H1 (cell line): ENCODE measurements around the gene FAM81B. TPM values are rescaled to one million over a fixed set of nuclear protein-coding genes. Genes with fewer than 3 reads are reported as not detected.

Experiments used
- CTCF ChIA-PET: fragments of 300-600 bp; sonication (Branson Sonifier 250); formaldehyde crosslinking; loops from one replicate; lab custom pipeline; 2021; ENCODE audit not compliant: partially characterized antibody; lab: Charles Lee
- POLR2A ChIA-PET: fragments of 300-600 bp; sonication (Branson Sonifier 250); formaldehyde crosslinking; loops from one replicate; lab custom pipeline; 2021; ENCODE audit warnings: inconsistent platforms; ENCODE audit not compliant: partially characterized antibody; lab: Charles Lee
- DNase-seq, 2 experiments: peaks; one replicate each; pipeline versions ENCODE4 v3.0.0 to v3.0.0-alpha.2; 2010 to 2022; ENCODE audit warnings: low spot score in 2 of 2, low read depth in 1 of 2, mixed read lengths in 1 of 2
- FAIRE-seq: peaks from 2 replicates; lab custom pipeline; 2011; peaks lifted over from hg19 to GRCh38; lab: Jason Lieb, UNC
- H2AFZ ChIP-seq: 2 replicates; pipeline ENCODE4 v1.8.1; 2012; ENCODE audit warnings: low read length, inconsistent platforms
- H2AK5ac ChIP-seq: 2 replicates; pipeline ENCODE4 v1.6.1; 2013; ENCODE audit warnings: low read depth, low read length
- H2BK120ac ChIP-seq: replicated peaks from 2 replicates; pipeline ENCODE3; 2013; ENCODE audit warnings: low read depth, low read length, inconsistent platforms
- H2BK12ac ChIP-seq: 2 replicates; pipeline ENCODE4 v1.6.1; 2013; ENCODE audit warnings: low read depth, low read length
- H2BK15ac ChIP-seq: 2 replicates; pipeline ENCODE4 v1.6.1; 2013; ENCODE audit warnings: low read length
- H2BK20ac ChIP-seq: 2 replicates; pipeline ENCODE4 v1.6.1; 2013; ENCODE audit warnings: low read length
- H2BK5ac ChIP-seq: 2 replicates; pipeline ENCODE4 v1.6.1; 2013; ENCODE audit warnings: low read depth, low read length
- H3K14ac ChIP-seq: 2 replicates; pipeline ENCODE4 v1.6.1; 2013; ENCODE audit warnings: inconsistent platforms; ENCODE audit not compliant: insufficient read length
- H3K18ac ChIP-seq: 2 replicates; pipeline ENCODE4 v1.6.1; 2013; ENCODE audit warnings: low read length; ENCODE audit errors: extremely low read depth
- H3K23ac ChIP-seq: 2 replicates; pipeline ENCODE4 v1.6.1; 2013; ENCODE audit warnings: inconsistent platforms; ENCODE audit not compliant: insufficient read length
- H3K23me2 ChIP-seq: 2 replicates; pipeline ENCODE4 v1.6.1; 2013; ENCODE audit warnings: low read depth, low read length
- H3K27ac ChIP-seq: 2 replicates; pipeline ENCODE4 v1.6.1; 2011; ENCODE audit warnings: low read depth, low read length, inconsistent platforms
- H3K27me3 ChIP-seq, 4 experiments: replicated peaks in 1 of 4; 1 replicate in 1 of 4; 2 replicates in 3 of 4; pipeline versions ENCODE4 v1.6.1 to v1.8.1; 2011 to 2013; ENCODE audit warnings: low read length in 3 of 4, mild to moderate bottlenecking in 3 of 4, inconsistent platforms in 2 of 4, mixed read lengths in 2 of 4, moderate library complexity in 1 of 4; ENCODE audit not compliant: control insufficient read depth in 3 of 4, insufficient read depth in 3 of 4; ENCODE audit errors: extremely low read depth in 1 of 4
- H3K36me3 ChIP-seq, 4 experiments: 2 replicates each; pipeline versions ENCODE4 v1.6.1 to v1.8.1; 2011 to 2013; ENCODE audit warnings: mild to moderate bottlenecking in 4 of 4, low read length in 3 of 4, moderate library complexity in 2 of 4, control low read depth in 1 of 4, inconsistent platforms in 1 of 4; ENCODE audit not compliant: insufficient read depth in 4 of 4, control insufficient read depth in 2 of 4
- H3K4ac ChIP-seq: replicated peaks from 2 replicates; pipeline ENCODE3; 2013; ENCODE audit warnings: low read length, low read depth, mixed read lengths, inconsistent platforms; ENCODE audit not compliant: insufficient read length
- H3K4me1 ChIP-seq, 4 experiments: replicated peaks in 1 of 4; 1 replicate in 1 of 4; 2 replicates in 3 of 4; pipeline versions ENCODE4 v1.6.1 to v1.8.1; 2011 to 2013; ENCODE audit warnings: low read length in 3 of 4, inconsistent platforms in 2 of 4, mixed read lengths in 1 of 4; ENCODE audit not compliant: insufficient read depth in 4 of 4, control insufficient read depth in 3 of 4
- H3K4me2 ChIP-seq, 2 experiments: 2 replicates each; pipeline versions ENCODE4 v1.6.1 to v1.8.1; 2011 to 2013; ENCODE audit warnings: low read depth in 2 of 2, low read length in 2 of 2, control low read depth in 1 of 2, inconsistent platforms in 1 of 2, mild to moderate bottlenecking in 1 of 2; ENCODE audit not compliant: insufficient read depth in 1 of 2
- H3K4me3 ChIP-seq, 4 experiments: fragments of 200-600, 300-600 bp in 1 of 4; sonication (generic), shearing (Covaris generic), sonication (Bioruptor Twin) in 1 of 4; 2 replicates each; pipeline versions ENCODE4 v1.5.1 to v1.8.1; 2011 to 2016; ENCODE audit warnings: low read length in 4 of 4, low read depth in 3 of 4, control low read depth in 2 of 4, inconsistent platforms in 2 of 4, mild to moderate bottlenecking in 2 of 4, mixed read lengths in 1 of 4, moderate library complexity in 1 of 4; ENCODE audit not compliant: insufficient read depth in 2 of 4; ENCODE audit errors: extremely low read depth in 1 of 4
- H3K56ac ChIP-seq: replicated peaks from 2 replicates; pipeline ENCODE3; 2013; ENCODE audit warnings: low read depth, mild to moderate bottlenecking, mixed read lengths, low read length, inconsistent platforms; ENCODE audit not compliant: insufficient read length
- H3K79me1 ChIP-seq: 2 replicates; pipeline ENCODE4 v1.6.1; 2013; ENCODE audit warnings: low read depth, low read length, control low read depth
- H3K79me2 ChIP-seq, 2 experiments: 2 replicates each; pipeline versions ENCODE4 v1.6.1 to v1.8.1; 2012 to 2013; ENCODE audit warnings: low read length in 2 of 2, mild to moderate bottlenecking in 2 of 2, inconsistent platforms in 1 of 2; ENCODE audit not compliant: insufficient read depth in 2 of 2, control insufficient read depth in 1 of 2
- H3K9ac ChIP-seq, 4 experiments: replicated peaks in 1 of 4; 1 replicate in 1 of 4; 2 replicates in 3 of 4; pipeline versions ENCODE4 v1.6.1 to v1.8.1; 2011 to 2013; ENCODE audit warnings: low read depth in 3 of 4, low read length in 3 of 4, control low read depth in 2 of 4, mild to moderate bottlenecking in 2 of 4, moderate library complexity in 2 of 4, inconsistent platforms in 1 of 4; ENCODE audit errors: extremely low read depth in 1 of 4
- H3K9me3 ChIP-seq, 2 experiments: 2 replicates each; pipeline versions ENCODE4 v1.6.1 to v1.8.1; 2012 to 2013; ENCODE audit warnings: mild to moderate bottlenecking in 2 of 2, moderate library complexity in 2 of 2, control low read depth in 1 of 2, inconsistent platforms in 1 of 2, low read depth in 1 of 2, low read length in 1 of 2, mixed read lengths in 1 of 2; ENCODE audit not compliant: insufficient read depth in 2 of 2
- H4K20me1 ChIP-seq, 2 experiments: replicated peaks in 1 of 2; 2 replicates each; pipeline versions ENCODE3 to v1.8.1; 2011 to 2013; ENCODE audit warnings: inconsistent platforms in 2 of 2, low read length in 2 of 2, mild to moderate bottlenecking in 1 of 2; ENCODE audit not compliant: insufficient read depth in 2 of 2, control insufficient read depth in 1 of 2
- H4K5ac ChIP-seq: 2 replicates; pipeline ENCODE4 v1.6.1; 2013; ENCODE audit warnings: low read length, low read depth, mixed read lengths, inconsistent platforms; ENCODE audit not compliant: insufficient read length
- H4K8ac ChIP-seq: 2 replicates; pipeline ENCODE4 v1.8.0; 2013; ENCODE audit warnings: mild to moderate bottlenecking, moderate library complexity, low read length, inconsistent platforms; ENCODE audit not compliant: insufficient read depth; ENCODE audit errors: extremely low read depth
- H4K91ac ChIP-seq: replicated peaks from 2 replicates; pipeline ENCODE3; 2013; ENCODE audit warnings: low read length, mixed read lengths, inconsistent platforms; ENCODE audit not compliant: insufficient read length
- ASH2L ChIP-seq: fragments of 200-600, 300-600 bp; sonication (generic); IDR thresholded peaks from one replicate; pipeline ENCODE4 v1.7.1; 2017; ENCODE audit warnings: low read length
- BACH1 ChIP-seq: IDR thresholded peaks from 2 replicates; pipeline ENCODE4 v1.6.1; 2012; ENCODE audit warnings: low read length, improper control_type of control experiment
- BRCA1 ChIP-seq: IDR thresholded peaks from 2 replicates; pipeline ENCODE4 v1.6.1; 2012; ENCODE audit warnings: low read depth, low read length, improper control_type of control experiment
- CTBP2 ChIP-seq: IDR thresholded peaks from 2 replicates; pipeline ENCODE4 v1.7.0; 2011; ENCODE audit warnings: borderline replicate concordance, mild to moderate bottlenecking, moderate library complexity, mixed read lengths, low read length; ENCODE audit not compliant: insufficient read depth, insufficient read length
- E2F6 ChIP-seq: IDR thresholded peaks from 2 replicates; pipeline ENCODE4 v1.6.1; 2012; ENCODE audit warnings: inconsistent platforms
- EP300 ChIP-seq, 2 experiments: IDR thresholded peaks; 1 replicate in 1 of 2; 2 replicates in 1 of 2; pipeline ENCODE4 v1.6.1; 2011 to 2012; ENCODE audit warnings: low read depth in 2 of 2, low read length in 2 of 2, mild to moderate bottlenecking in 2 of 2, borderline replicate concordance in 1 of 2, inconsistent platforms in 1 of 2, moderate library complexity in 1 of 2
- SIN3A ChIP-seq, 2 experiments: IDR thresholded peaks in 1 of 2; conservative IDR thresholded peaks in 1 of 2; 2 replicates each; pipeline ENCODE4 v1.6.1; 2011 to 2012; ENCODE audit warnings: low read length in 2 of 2, improper control_type of control experiment in 1 of 2, low read depth in 1 of 2, mild to moderate bottlenecking in 1 of 2
- TEAD4 ChIP-seq: IDR thresholded peaks from 2 replicates; pipeline ENCODE4 v1.6.1; 2012; ENCODE audit warnings: low read depth, low read length, inconsistent platforms, mixed read lengths
- WGBS, 2 experiments: shearing (Covaris generic) in 1 of 2; methylation state at CpG; one replicate each; pipeline versions ENCODE4 v1.1.6 to v1.1.7; 2013 to 2015; ENCODE audit warnings: low lambda C conversion rate in 2 of 2, mixed read lengths in 2 of 2, inconsistent platforms in 1 of 2, low coverage in 1 of 2, missing lambda C conversion rate in 1 of 2; ENCODE audit not compliant: insufficient replicate concordance in 2 of 2, insufficient coverage in 1 of 2, insufficient read length in 1 of 2; ENCODE audit errors: extremely low coverage in 1 of 2, missing lambda C conversion rate in 1 of 2; 5-methylcytosine and 5-hydroxymethylcytosine counted together
- polyA plus RNA-seq, 7 experiments: library from polyadenylated mRNA; depleted of rRNA in 3 of 7; stranded (reverse) in 5 of 7; unstranded in 2 of 7; fragments of >200 nt in 5 of 7; fragments of 200-250 nt in 2 of 7; gene quantifications; 1 replicate in 5 of 7; 2 replicates in 1 of 7; 4 replicates in 1 of 7; pipeline versions ENCODE4 v1.2.1 to v1.2.3, GENCODE V29; 2011 to 2013; ENCODE audit warnings: missing spikeins in 2 of 7, mixed read lengths in 2 of 7
- total RNA-seq: library from RNA; stranded (reverse); fragmentation: NEBNext Ultra II Directional; extraction: Animal tissue kit (Norgen Biotek cat#: 25700); gene quantifications from 2 replicates; pipeline ENCODE4 v1.2.1, GENCODE V29; 2021

FAM81B gene
- total and polyA plus RNA-seq, 2 of the 8 experiments (the other 6 are each of a cell fraction or from before 2014, with no cell fraction given) = not detected

GRCh38 chr5:95417971-95418370 lies 26.8 kb downstream of the FAM81B start (continued):
- TF ChIP-seq ASH2L = no peak

- Histone ChIP-seq H3K36me3 (no peaks in the 10 kb centered on the region), H2AK5ac (no peak overlapping the region), H3K23ac (no peak overlapping the region), H2BK15ac (no peak overlapping the region), H4K5ac (no peak overlapping the region), H4K8ac (no peak overlapping the region), H2BK120ac (no peak overlapping the region), H3K4me2 (no peak overlapping the region), H3K4ac (no peak overlapping the region), H3K27me3 (no peaks in the 10 kb centered on the region), H3K4me1 (no peaks in the 10 kb centered on the region), H3K56ac (no peak overlapping the region), H4K91ac (no peak overlapping the region), H3K23me2 (no peaks in the 10 kb centered on the region), H3K9me3 (no peaks in the 10 kb centered on the region), H3K79me1 (no peaks in the 10 kb centered on the region), H2BK20ac (no peak overlapping the region), H3K4me3 (no peak overlapping the region), H4K20me1 (no peaks in the 10 kb centered on the region), H2BK12ac (no peak overlapping the region), H2BK5ac (no peak overlapping the region), H3K79me2 (no peaks in the 10 kb centered on the region), H3K27ac (no peak overlapping the region), H2AFZ (no peak overlapping the region), H3K18ac (no peak overlapping the region), H3K9ac (no peak overlapping the region), H3K14ac (no peak overlapping the region)
- no peak for DNase-seq
- no peak for FAIRE-seq
- TF ChIP-seq BACH1 (no peak), CTBP2 (no peak), BRCA1 (no peak), SIN3A (conservative IDR thresholded peaks at IDR 0.05 in 1 of 2, IDR thresholded peaks at IDR 0.05 in 1 of 2; ENCODE audit: low read depth in 1 of 2, low read length in 2 of 2) (no peak), E2F6 (no peak), TEAD4 (no peak), EP300 (IDR thresholded peaks at IDR 0.05; ENCODE audit: borderline replicate concordance in 1 of 2, low read depth in 2 of 2, low read length in 2 of 2) (no peak)
- 86% methylated on average over 3 of the region's 3 CpGs; no CpG with 5 or more reads in 1 of the 2 experiments for WGBS, 2 experiments
- CTCF ChIA-PET = no interaction called here
- POLR2A ChIA-PET = no interaction called here
These were observed 31.7 kb downstream of the FAM81B start for GRCh38 chr5:95422838-95423237.
